ENCODE results near the gene USP6NL.
A peak's percentile ranks its signal among the peaks of the same experiment; 100 is the strongest.

Gene USP6NL

GRCh38 chr10:11479300-11479699 is 132.2 kb downstream of the USP6NL start:
- DNase-seq (ENCODE audit: low read depth in 2 of 2), result no peak

- no peak for DNase-seq (ENCODE audit: low read depth in 2 of 2)
These were observed 132.6 kb downstream of the USP6NL start for GRCh38 chr10:11478807-11479206.

GRCh38 chr10:11475831-11476434 is 135.5 kb downstream of the USP6NL start:
- no peak for DNase-seq (ENCODE audit: low read depth in 2 of 2)

GRCh38 chr10:11473128-11473760 is 138.2 kb downstream of the USP6NL start:
- no peak for DNase-seq (ENCODE audit: low read depth in 2 of 2)

- DNase-seq (ENCODE audit: low read depth in 2 of 2), result peak; percentile 32 to 44
These were observed 139.2 kb downstream of the USP6NL start for GRCh38 chr10:11472158-11472753.

GRCh38 chr10:11469575-11470391 is 141.7 kb downstream of the USP6NL start:
- DNase-seq (ENCODE audit: low read depth in 2 of 2), result no peak

- no peak for DNase-seq (ENCODE audit: low read depth in 2 of 2)
These were observed 143.2 kb downstream of the USP6NL start for GRCh38 chr10:11468126-11468742.

GRCh38 chr10:11465406-11465805 is 146.0 kb downstream of the USP6NL start:
- DNase-seq (ENCODE audit: low read depth in 2 of 2), result no peak

- DNase-seq (ENCODE audit: low read depth in 2 of 2), result no peak
These were observed 148.3 kb downstream of the USP6NL start for GRCh38 chr10:11463111-11463510.

- no peak for DNase-seq (ENCODE audit: low read depth in 2 of 2)
These were observed 149.4 kb downstream of the USP6NL start for GRCh38 chr10:11462071-11462470.

GRCh38 chr10:11457336-11457735 is 154.1 kb downstream of the USP6NL start:
- DNase-seq (ENCODE audit: low read depth in 2 of 2), result no peak

GRCh38 chr10:11454958-11455566 is 156.4 kb downstream of the USP6NL start:
- no peak for DNase-seq (ENCODE audit: low read depth in 2 of 2)

- no peak for DNase-seq (ENCODE audit: low read depth in 2 of 2)
These were observed 157.3 kb downstream of the USP6NL start for GRCh38 chr10:11454160-11454559.

GRCh38 chr10:11451640-11452260 is 159.7 kb downstream of the USP6NL start:
- DNase-seq (ENCODE audit: low read depth in 2 of 2), result no peak

GRCh38 chr10:11450427-11450826 is 161.0 kb downstream of the USP6NL start:
- DNase-seq (ENCODE audit: low read depth in 2 of 2), result no peak

- no peak for DNase-seq (ENCODE audit: low read depth in 2 of 2)
These were observed 161.7 kb downstream of the USP6NL start for GRCh38 chr10:11449761-11450160.

GRCh38 chr10:11448545-11449244 is 162.8 kb downstream of the USP6NL start:
- no peak for DNase-seq (ENCODE audit: low read depth in 2 of 2)

GRCh38 chr10:11448190-11448544 is 163.3 kb downstream of the USP6NL start:
- DNase-seq (ENCODE audit: low read depth in 2 of 2), result no peak

- no peak for DNase-seq (ENCODE audit: low read depth in 2 of 2)
These were observed 163.9 kb downstream of the USP6NL start for GRCh38 chr10:11447586-11447985.

GRCh38 chr10:11446864-11447263 is 164.6 kb downstream of the USP6NL start:
- no peak for DNase-seq (ENCODE audit: low read depth in 2 of 2)

GRCh38 chr10:11446133-11446532 is 165.3 kb downstream of the USP6NL start:
- no peak for DNase-seq (ENCODE audit: low read depth in 2 of 2)
